Endothelial cell of umbilical vein (primary cell): ENCODE data around the gene KIF23. TPM values are rescaled to one million over a fixed set of nuclear protein-coding genes. Genes with fewer than 3 reads are reported as not detected.

Experiments used
- BruUV-seq: library from RNA; stranded (reverse); fragments of 400-500 nt; replicated peaks from 2 replicates; lab custom pipeline; 2021; lab: Mats Ljungman, UMichigan
- CTCF ChIA-PET: fragments of 300-600, 350-600 bp; sonication (Branson Sonifier 250); formaldehyde crosslinking; loops from one replicate; lab custom pipeline; 2021; ENCODE audit warnings: antibody characterized with exemption, inconsistent platforms; lab: Charles Lee
- POLR2A ChIA-PET: fragments of 300-600, 350-600 bp; sonication (Branson Sonifier 250); formaldehyde crosslinking; loops from one replicate; lab custom pipeline; 2021; ENCODE audit warnings: antibody characterized with exemption, inconsistent platforms; lab: Charles Lee
- DNase-seq: peaks from one replicate; pipeline ENCODE4 v3.0.0-alpha.2; 2011; ENCODE audit warnings: low read depth, low spot score
- FAIRE-seq: peaks from 2 replicates; lab custom pipeline; 2011; peaks lifted over from hg19 to GRCh38; lab: Jason Lieb, UNC
- H2AFZ ChIP-seq: 2 replicates; pipeline ENCODE4 v1.6.0; 2012; ENCODE audit warnings: low read depth, low read length, control low read depth, inconsistent platforms
- H3K27ac ChIP-seq: 2 replicates; pipeline ENCODE4 v1.5.1; 2011; ENCODE audit warnings: low read depth, mild to moderate bottlenecking, control low read depth, low read length, moderate library complexity; ENCODE audit not compliant: insufficient read depth
- H3K27me3 ChIP-seq, 2 experiments: 2 replicates each; pipeline versions ENCODE4 v1.6.0 to v1.6.1; 2011; ENCODE audit warnings: low read length in 2 of 2, mixed read lengths in 1 of 2; ENCODE audit not compliant: control insufficient read depth in 2 of 2, insufficient read depth in 2 of 2
- H3K36me3 ChIP-seq, 2 experiments: 2 replicates in 1 of 2; 3 replicates in 1 of 2; pipeline ENCODE4 v1.5.1; 2011; ENCODE audit warnings: low read length in 2 of 2, mild to moderate bottlenecking in 1 of 2, moderate library complexity in 1 of 2; ENCODE audit not compliant: control insufficient read depth in 2 of 2, insufficient read depth in 2 of 2; ENCODE audit errors: extremely low read depth in 1 of 2
- H3K4me1 ChIP-seq: 3 replicates; pipeline ENCODE4 v1.5.1; 2011; ENCODE audit warnings: mild to moderate bottlenecking, low read length; ENCODE audit not compliant: control insufficient read depth, insufficient read depth; ENCODE audit errors: extremely low read depth
- H3K4me2 ChIP-seq: 2 replicates; pipeline ENCODE4 v1.6.1; 2011; ENCODE audit warnings: low read length, control low read depth, mixed read lengths; ENCODE audit not compliant: insufficient read depth
- H3K4me3 ChIP-seq, 3 experiments: fragments of 200-600 bp in 1 of 3; sonication (generic), shearing (Covaris generic) in 1 of 3; replicated peaks in 1 of 3; 2 replicates each; pipeline ENCODE4 v1.5.1; 2011 to 2016; ENCODE audit warnings: control low read depth in 3 of 3, low read length in 3 of 3, mild to moderate bottlenecking in 2 of 3, inconsistent platforms in 1 of 3, low read depth in 1 of 3, moderate library complexity in 1 of 3; ENCODE audit not compliant: insufficient read depth in 1 of 3
- H3K79me2 ChIP-seq: 2 replicates; pipeline ENCODE4 v1.6.0; 2012; ENCODE audit warnings: low read length, inconsistent platforms; ENCODE audit not compliant: control insufficient read depth, insufficient read depth
- H3K9ac ChIP-seq: replicated peaks from 2 replicates; pipeline ENCODE3; 2011; ENCODE audit warnings: low read length, control low read depth; ENCODE audit not compliant: insufficient read depth; ENCODE audit errors: extremely low read depth
- H3K9me1 ChIP-seq: replicated peaks from 3 replicates; pipeline ENCODE4 v1.6.0; 2011; ENCODE audit warnings: mild to moderate bottlenecking, low read length; ENCODE audit not compliant: control insufficient read depth, insufficient read depth; ENCODE audit errors: extremely low read depth
- H3K9me3 ChIP-seq: replicated peaks from 2 replicates; pipeline ENCODE4 v1.5.1; 2012; ENCODE audit warnings: low read length, inconsistent platforms; ENCODE audit not compliant: control insufficient read depth, insufficient read depth
- H4K20me1 ChIP-seq: replicated peaks from 2 replicates; pipeline ENCODE3; 2011; ENCODE audit warnings: mild to moderate bottlenecking, low read length; ENCODE audit not compliant: control insufficient read depth, insufficient read depth; ENCODE audit errors: extremely low read depth
- EZH2 ChIP-seq: IDR thresholded peaks from 2 replicates; pipeline ENCODE4 v1.6.1; 2012; ENCODE audit warnings: borderline replicate concordance, low read depth, mild to moderate bottlenecking, moderate library complexity, low read length, inconsistent platforms; ENCODE audit not compliant: severe bottlenecking
- FOS ChIP-seq: IDR thresholded peaks from 2 replicates; pipeline ENCODE4 v1.6.1; 2011; ENCODE audit warnings: mild to moderate bottlenecking, low read length, moderate library complexity, borderline replicate concordance; ENCODE audit not compliant: insufficient read depth
- GATA2 ChIP-seq: IDR thresholded peaks from 2 replicates; pipeline ENCODE4 v1.7.0; 2011; ENCODE audit warnings: low read depth, mild to moderate bottlenecking, moderate library complexity, mixed read lengths, low read length; ENCODE audit not compliant: insufficient read length, insufficient read depth
- MYC ChIP-seq: IDR thresholded peaks from one replicate; pipeline ENCODE4 v1.6.1; 2011; ENCODE audit warnings: mild to moderate bottlenecking, low read depth, low read length
- POLR2A ChIP-seq: IDR thresholded peaks from 2 replicates; pipeline ENCODE4 v1.6.1; 2012; ENCODE audit warnings: low read depth, mild to moderate bottlenecking, control low read depth, low read length
- POLR2AphosphoS5 ChIP-seq: IDR thresholded peaks from 2 replicates; pipeline ENCODE4 v1.6.1; 2012; ENCODE audit warnings: low read depth, mild to moderate bottlenecking, control low read depth, low read length, moderate library complexity; ENCODE audit not compliant: insufficient read depth
- dilution Hi-C: fragments of 300-500 bp; cut with MboI; formaldehyde crosslinking; loops from one replicate; pipeline ENCODE4 v1.15.0; 2019; ENCODE audit warnings: low sequenced_read_pairs; ENCODE audit not compliant: extremely low pct_ligation_motif_present
- intact Hi-C: fragments of 100-400 bp; cut with micrococcal nuclease; formaldehyde crosslinking; loops from one replicate; pipeline ENCODE4 v1.10.0; 2022
- polyA plus RNA-seq, 4 experiments: library from polyadenylated mRNA; depleted of rRNA in 3 of 4; stranded (reverse) in 3 of 4; unstranded in 1 of 4; fragments of >200 nt; gene quantifications; 2 replicates each; pipeline versions ENCODE4 v1.2.1 to v1.2.3, GENCODE V29; 2011 to 2012; ENCODE audit warnings: missing spikeins in 1 of 4
- total RNA-seq: library from RNA; stranded (reverse); gene quantifications from 2 replicates; pipeline ENCODE4 v1.2.3, GENCODE V29; 2021
- TF ChIP-seq, protein P1 (sequence below): IDR thresholded peaks from 2 replicates; pipeline ENCODE4 v1.6.1; 2011; ENCODE audit not compliant: insufficient read depth, insufficient read length
- TF ChIP-seq, protein P2 (sequence below), 2 donors: IDR thresholded peaks; 1 replicate in 1 of 2; 2 replicates in 1 of 2; pipeline ENCODE4 v1.5.1; 2011; ENCODE audit warnings: low read length in 2 of 2, mild to moderate bottlenecking in 2 of 2, moderate library complexity in 2 of 2, control low read depth in 1 of 2, inconsistent platforms in 1 of 2, low read depth in 1 of 2; ENCODE audit not compliant: insufficient read depth in 1 of 2; ENCODE audit errors: extremely low read depth in 1 of 2

The KIF23 gene
- total and polyA plus RNA-seq, 2 donors (not counting 3 experiments of a cell fraction or from before 2014, with no cell fraction given) = 25.4 to 64.7 TPM

GRCh38 chr15:69421498-69421897 is 7.3 kb downstream of the KIF23 start:
- H3K4me2 ChIP-seq = no peak overlapping the region
- H3K36me3 ChIP-seq = peaks cover 0 to 17% of the 10 kb centered on the region in 2 experiments
- no TSS peak for BruUV-seq
- dilution Hi-C loops (no loop called here), intact Hi-C loops (no loop called here)
- no peak for TF ChIP-seq FOS
- no peak for TF ChIP-seq EZH2
- TF ChIP-seq MYC = no peak
- TF ChIP-seq GATA2 = no peak
- no peak for TF ChIP-seq POLR2A
- TF ChIP-seq, protein P1, sequence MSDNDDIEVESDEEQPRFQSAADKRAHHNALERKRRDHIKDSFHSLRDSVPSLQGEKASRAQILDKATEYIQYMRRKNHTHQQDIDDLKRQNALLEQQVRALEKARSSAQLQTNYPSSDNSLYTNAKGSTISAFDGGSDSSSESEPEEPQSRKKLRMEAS = no peak
- no peak for TF ChIP-seq POLR2AphosphoS5
- TF ChIP-seq, protein P2, sequence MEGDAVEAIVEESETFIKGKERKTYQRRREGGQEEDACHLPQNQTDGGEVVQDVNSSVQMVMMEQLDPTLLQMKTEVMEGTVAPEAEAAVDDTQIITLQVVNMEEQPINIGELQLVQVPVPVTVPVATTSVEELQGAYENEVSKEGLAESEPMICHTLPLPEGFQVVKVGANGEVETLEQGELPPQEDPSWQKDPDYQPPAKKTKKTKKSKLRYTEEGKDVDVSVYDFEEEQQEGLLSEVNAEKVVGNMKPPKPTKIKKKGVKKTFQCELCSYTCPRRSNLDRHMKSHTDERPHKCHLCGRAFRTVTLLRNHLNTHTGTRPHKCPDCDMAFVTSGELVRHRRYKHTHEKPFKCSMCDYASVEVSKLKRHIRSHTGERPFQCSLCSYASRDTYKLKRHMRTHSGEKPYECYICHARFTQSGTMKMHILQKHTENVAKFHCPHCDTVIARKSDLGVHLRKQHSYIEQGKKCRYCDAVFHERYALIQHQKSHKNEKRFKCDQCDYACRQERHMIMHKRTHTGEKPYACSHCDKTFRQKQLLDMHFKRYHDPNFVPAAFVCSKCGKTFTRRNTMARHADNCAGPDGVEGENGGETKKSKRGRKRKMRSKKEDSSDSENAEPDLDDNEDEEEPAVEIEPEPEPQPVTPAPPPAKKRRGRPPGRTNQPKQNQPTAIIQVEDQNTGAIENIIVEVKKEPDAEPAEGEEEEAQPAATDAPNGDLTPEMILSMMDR (IDR thresholded peaks at IDR 0.05; ENCODE audit: extremely low read depth in 1 of 2, insufficient read depth in 1 of 2, low read depth in 1 of 2, low read length in 2 of 2) = no peak
- H4K20me1 ChIP-seq = no peaks in the 10 kb centered on the region
- H3K9me3 ChIP-seq = no peaks in the 10 kb centered on the region
- H3K27ac ChIP-seq = no peak overlapping the region
- no peaks in the 10 kb centered on the region for H3K27me3 ChIP-seq
- DNase-seq = no peak
- ChIA-PET POLR2A (no interaction called here), CTCF (no interaction called here)
- H3K9me1 ChIP-seq = no peaks in the 10 kb centered on the region
- peaks cover 46% of the 10 kb centered on the region for H3K79me2 ChIP-seq
- FAIRE-seq = no peak
- no peak overlapping the region for H2AFZ ChIP-seq
- peaks cover under 1% of the 10 kb centered on the region for H3K4me1 ChIP-seq
- no peak overlapping the region for H3K4me3 ChIP-seq
- no peak overlapping the region for H3K9ac ChIP-seq
